Measurements from ENCODE around the gene IL1RN. TPM values are rescaled to one million over a fixed set of nuclear protein-coding genes. Genes with fewer than 3 reads are reported as not detected.

Gene IL1RN
- total and polyA plus RNA-seq, 10 of the 15 experiments (the other 5 are each of a cell fraction or from before 2014, with no cell fraction given), result 0.04 TPM; not detected in 7

DNA sequence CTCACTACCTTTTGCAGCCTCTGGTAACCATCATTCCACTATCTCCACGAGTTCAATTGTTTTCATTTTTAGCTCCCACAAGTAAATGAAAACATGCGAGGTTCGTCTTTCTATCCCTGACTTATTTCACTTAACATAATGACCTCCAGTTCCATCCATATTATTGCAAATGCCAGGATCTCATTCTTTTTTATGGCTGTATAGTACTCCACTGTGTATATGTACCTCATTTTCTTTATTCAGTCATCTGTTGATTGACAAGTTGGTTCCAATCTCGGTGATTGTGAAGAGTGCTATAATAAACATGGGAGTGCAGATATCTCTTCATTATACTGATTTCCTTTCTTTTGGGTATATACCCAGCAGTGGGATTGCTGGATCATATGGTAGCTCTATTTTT is 16.9 kb downstream of the IL1RN start (continued):
- TF ChIP-seq GABPA (IDR thresholded peaks at IDR 0.05; ENCODE audit: low read depth), result no peak
- TF ChIP-seq, protein P1, sequence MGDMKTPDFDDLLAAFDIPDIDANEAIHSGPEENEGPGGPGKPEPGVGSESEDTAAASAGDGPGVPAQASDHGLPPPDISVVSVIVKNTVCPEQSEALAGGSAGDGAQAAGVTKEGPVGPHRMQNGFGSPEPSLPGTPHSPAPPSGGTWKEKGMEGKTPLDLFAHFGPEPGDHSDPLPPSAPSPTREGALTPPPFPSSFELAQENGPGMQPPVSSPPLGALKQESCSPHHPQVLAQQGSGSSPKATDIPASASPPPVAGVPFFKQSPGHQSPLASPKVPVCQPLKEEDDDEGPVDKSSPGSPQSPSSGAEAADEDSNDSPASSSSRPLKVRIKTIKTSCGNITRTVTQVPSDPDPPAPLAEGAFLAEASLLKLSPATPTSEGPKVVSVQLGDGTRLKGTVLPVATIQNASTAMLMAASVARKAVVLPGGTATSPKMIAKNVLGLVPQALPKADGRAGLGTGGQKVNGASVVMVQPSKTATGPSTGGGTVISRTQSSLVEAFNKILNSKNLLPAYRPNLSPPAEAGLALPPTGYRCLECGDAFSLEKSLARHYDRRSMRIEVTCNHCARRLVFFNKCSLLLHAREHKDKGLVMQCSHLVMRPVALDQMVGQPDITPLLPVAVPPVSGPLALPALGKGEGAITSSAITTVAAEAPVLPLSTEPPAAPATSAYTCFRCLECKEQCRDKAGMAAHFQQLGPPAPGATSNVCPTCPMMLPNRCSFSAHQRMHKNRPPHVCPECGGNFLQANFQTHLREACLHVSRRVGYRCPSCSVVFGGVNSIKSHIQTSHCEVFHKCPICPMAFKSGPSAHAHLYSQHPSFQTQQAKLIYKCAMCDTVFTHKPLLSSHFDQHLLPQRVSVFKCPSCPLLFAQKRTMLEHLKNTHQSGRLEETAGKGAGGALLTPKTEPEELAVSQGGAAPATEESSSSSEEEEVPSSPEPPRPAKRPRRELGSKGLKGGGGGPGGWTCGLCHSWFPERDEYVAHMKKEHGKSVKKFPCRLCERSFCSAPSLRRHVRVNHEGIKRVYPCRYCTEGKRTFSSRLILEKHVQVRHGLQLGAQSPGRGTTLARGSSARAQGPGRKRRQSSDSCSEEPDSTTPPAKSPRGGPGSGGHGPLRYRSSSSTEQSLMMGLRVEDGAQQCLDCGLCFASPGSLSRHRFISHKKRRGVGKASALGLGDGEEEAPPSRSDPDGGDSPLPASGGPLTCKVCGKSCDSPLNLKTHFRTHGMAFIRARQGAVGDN (IDR thresholded peaks at IDR 0.05), result no peak
- no peak for TF ChIP-seq SMAD1 (IDR thresholded peaks at IDR 0.05; ENCODE audit: low read depth, partially characterized antibody)

DNA sequence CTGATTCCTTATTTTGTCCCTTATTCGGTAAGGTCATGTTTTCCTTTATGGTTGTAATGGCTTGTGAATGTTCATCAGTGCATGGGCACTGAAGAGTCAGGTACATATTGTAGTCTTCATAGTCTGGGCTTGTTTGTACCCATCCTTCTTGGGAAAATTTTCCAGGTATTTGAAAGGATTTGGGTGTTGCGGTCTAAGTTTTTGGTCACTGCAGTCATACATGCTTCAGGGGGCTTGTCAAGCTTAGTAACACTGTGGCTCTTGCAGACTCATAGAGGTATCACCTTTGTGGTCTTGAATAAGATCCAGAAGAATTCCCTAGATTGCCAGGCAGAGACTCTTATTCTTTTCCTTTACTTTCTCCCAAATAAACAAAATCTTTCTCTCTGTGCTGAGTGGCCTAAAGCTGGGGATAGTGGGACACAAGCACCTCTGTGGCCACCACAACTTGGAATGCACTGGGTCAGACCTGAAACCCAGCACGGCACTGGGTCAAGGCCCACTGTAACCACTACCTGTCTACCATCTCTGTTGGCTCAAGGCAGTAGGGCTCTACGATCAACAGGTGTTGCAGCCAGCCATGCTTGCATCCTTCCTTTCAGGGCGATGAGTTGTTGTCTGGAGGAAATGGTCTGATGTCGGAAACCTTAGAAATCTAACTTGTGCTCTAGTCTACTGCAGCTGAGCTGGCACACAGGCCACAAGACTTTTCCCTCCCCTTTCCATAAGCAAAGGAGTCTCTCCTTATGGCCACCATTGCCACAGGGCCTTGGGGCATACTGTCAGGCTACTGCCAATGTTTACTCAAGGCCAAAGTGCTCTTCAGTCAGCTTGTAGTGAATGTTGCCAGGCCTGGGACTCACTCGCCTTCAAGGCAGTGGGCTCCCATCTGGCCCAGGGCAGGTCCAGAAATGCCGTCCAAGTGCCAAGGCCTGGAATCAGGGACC is 21.5 kb downstream of the IL1RN start:
- RAD21 ChIA-PET (ENCODE audit: unreplicated experiment), result interaction anchor here (1.1 kb wide), 1 partner anchor 10 kb away, joined by 5 read pairs; no protein-coding TSS in a partner anchor
- Histone ChIP-seq H3K27me3 (replicated peaks in 1 of 2; ENCODE audit: control insufficient read depth in 2 of 2, insufficient read depth in 2 of 2, low read length in 1 of 2) (no peaks in the 10 kb centered on the region), H3K4me2 (ENCODE audit: control insufficient read depth, insufficient read depth) (no peak overlapping the region), H4K20me1 (ENCODE audit: control insufficient read depth, insufficient read depth) (no peaks in the 10 kb centered on the region), H3K4me3 (no peak overlapping the region), H2AFZ (ENCODE audit: control insufficient read depth, low read depth, low read length) (no peak overlapping the region; the same call in 1 of the 2 replicates), H3K79me2 (ENCODE audit: control insufficient read depth, insufficient read depth, low read length) (no peaks in the 10 kb centered on the region), H3K9me3 (replicated peaks; ENCODE audit: control insufficient read depth, insufficient read depth, low read length) (no peaks in the 10 kb centered on the region), H3K4me1 (ENCODE audit: control insufficient read depth, insufficient read depth, low read length) (no peaks in the 10 kb centered on the region), H3K36me3 (ENCODE audit: control insufficient read depth in 2 of 2, insufficient read depth in 2 of 2, low read length in 1 of 2) (no peaks in the 10 kb centered on the region), H3K27ac (ENCODE audit: control insufficient read depth, insufficient read depth) (no peak overlapping the region), H3K9ac (ENCODE audit: control insufficient read depth, insufficient read depth, low read length) (no peak overlapping the region)
- in situ Hi-C loops (cut with MboI), result no loop called here
- SMC1A ChIA-PET (ENCODE audit: uncharacterized antibody, unreplicated experiment), result interaction anchor here (1.1 kb wide), 1 partner anchor 17 kb away, joined by 3 read pairs; no protein-coding TSS in a partner anchor
- FAIRE-seq, result no peak
- BruUV-seq (replicated peaks), result no TSS peak
- no peak for DNase-seq (ENCODE audit: low read depth, low spot score)
- POLR2A ChIA-PET, result no interaction called here
- CTCF ChIA-PET, result interaction anchor here (0.9 to 1.7 kb wide), 4 partner anchors 11 to 72 kb away, joined by 3 to 8 read pairs (median 4); partner anchors contain the start of gene PSD4
- intact Hi-C loops (cut with micrococcal nuclease; ENCODE audit: unreplicated experiment), result no loop called here
- 30% methylated on average over 8 of the region's 8 CpGs for WGBS (ENCODE audit: insufficient coverage, insufficient replicate concordance, low lambda C conversion rate, missing lambda C conversion rate)
- ATAC-seq, result no peak
- no peak for TF ChIP-seq ZNF24 (IDR thresholded peaks at IDR 0.05)
- TF ChIP-seq WRNIP1 (IDR thresholded peaks at IDR 0.05; ENCODE audit: borderline replicate concordance, low read depth, low read length), result no peak
- no peak for TF ChIP-seq FOS (IDR thresholded peaks at IDR 0.05; ENCODE audit: borderline replicate concordance, extremely low read depth, insufficient read length)
- TF ChIP-seq CHD2 (IDR thresholded peaks at IDR 0.05; ENCODE audit: borderline replicate concordance, low read depth, low read length), result no peak
- no peak for TF ChIP-seq POLR2AphosphoS2 (IDR thresholded peaks at IDR 0.05; ENCODE audit: low read depth, low read length)
- no peak for TF ChIP-seq TAF1 (IDR thresholded peaks at IDR 0.05; ENCODE audit: borderline replicate concordance, low read depth, low read length)
- no peak for TF ChIP-seq SMARCA5 (IDR thresholded peaks at IDR 0.05)
- TF ChIP-seq, protein P2, sequence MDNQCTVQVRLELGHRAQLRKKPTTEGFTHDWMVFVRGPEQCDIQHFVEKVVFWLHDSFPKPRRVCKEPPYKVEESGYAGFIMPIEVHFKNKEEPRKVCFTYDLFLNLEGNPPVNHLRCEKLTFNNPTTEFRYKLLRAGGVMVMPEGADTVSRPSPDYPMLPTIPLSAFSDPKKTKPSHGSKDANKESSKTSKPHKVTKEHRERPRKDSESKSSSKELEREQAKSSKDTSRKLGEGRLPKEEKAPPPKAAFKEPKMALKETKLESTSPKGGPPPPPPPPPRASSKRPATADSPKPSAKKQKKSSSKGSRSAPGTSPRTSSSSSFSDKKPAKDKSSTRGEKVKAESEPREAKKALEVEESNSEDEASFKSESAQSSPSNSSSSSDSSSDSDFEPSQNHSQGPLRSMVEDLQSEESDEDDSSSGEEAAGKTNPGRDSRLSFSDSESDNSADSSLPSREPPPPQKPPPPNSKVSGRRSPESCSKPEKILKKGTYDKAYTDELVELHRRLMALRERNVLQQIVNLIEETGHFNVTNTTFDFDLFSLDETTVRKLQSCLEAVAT (IDR thresholded peaks at IDR 0.05), result no peak
- TF ChIP-seq SREBF2 (IDR thresholded peaks at IDR 0.05; ENCODE audit: low read length), result no peak
- TF ChIP-seq, protein P3, sequence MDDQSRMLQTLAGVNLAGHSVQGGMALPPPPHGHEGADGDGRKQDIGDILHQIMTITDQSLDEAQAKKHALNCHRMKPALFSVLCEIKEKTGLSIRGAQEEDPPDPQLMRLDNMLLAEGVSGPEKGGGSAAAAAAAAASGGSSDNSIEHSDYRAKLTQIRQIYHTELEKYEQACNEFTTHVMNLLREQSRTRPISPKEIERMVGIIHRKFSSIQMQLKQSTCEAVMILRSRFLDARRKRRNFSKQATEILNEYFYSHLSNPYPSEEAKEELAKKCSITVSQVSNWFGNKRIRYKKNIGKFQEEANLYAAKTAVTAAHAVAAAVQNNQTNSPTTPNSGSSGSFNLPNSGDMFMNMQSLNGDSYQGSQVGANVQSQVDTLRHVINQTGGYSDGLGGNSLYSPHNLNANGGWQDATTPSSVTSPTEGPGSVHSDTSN (IDR thresholded peaks at IDR 0.05; ENCODE audit: insufficient replicate concordance, low read depth, low read length), result no peak

All from GM12878 (cell line).